GM18907 (cell line): Measurements from ENCODE around the gene GPBP1L1.
"Not testable (repeated sequence)": the region's sequence is repeated elsewhere in the genome, so short reads cannot be mapped to it uniquely, and the experiment has no call there.

Experiments
- ATAC-seq: cut with Tn5 transposase; IDR thresholded peaks from one replicate; pipeline ENCODE4 v1.9.1; 2021; ENCODE audit warnings: mild to moderate bottlenecking, moderate library complexity; ENCODE audit not compliant: unreplicated experiment

GPBP1L1 gene, protein sequence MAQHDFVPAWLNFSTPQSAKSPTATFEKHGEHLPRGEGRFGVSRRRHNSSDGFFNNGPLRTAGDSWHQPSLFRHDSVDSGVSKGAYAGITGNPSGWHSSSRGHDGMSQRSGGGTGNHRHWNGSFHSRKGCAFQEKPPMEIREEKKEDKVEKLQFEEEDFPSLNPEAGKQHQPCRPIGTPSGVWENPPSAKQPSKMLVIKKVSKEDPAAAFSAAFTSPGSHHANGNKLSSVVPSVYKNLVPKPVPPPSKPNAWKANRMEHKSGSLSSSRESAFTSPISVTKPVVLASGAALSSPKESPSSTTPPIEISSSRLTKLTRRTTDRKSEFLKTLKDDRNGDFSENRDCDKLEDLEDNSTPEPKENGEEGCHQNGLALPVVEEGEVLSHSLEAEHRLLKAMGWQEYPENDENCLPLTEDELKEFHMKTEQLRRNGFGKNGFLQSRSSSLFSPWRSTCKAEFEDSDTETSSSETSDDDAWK

DNA sequence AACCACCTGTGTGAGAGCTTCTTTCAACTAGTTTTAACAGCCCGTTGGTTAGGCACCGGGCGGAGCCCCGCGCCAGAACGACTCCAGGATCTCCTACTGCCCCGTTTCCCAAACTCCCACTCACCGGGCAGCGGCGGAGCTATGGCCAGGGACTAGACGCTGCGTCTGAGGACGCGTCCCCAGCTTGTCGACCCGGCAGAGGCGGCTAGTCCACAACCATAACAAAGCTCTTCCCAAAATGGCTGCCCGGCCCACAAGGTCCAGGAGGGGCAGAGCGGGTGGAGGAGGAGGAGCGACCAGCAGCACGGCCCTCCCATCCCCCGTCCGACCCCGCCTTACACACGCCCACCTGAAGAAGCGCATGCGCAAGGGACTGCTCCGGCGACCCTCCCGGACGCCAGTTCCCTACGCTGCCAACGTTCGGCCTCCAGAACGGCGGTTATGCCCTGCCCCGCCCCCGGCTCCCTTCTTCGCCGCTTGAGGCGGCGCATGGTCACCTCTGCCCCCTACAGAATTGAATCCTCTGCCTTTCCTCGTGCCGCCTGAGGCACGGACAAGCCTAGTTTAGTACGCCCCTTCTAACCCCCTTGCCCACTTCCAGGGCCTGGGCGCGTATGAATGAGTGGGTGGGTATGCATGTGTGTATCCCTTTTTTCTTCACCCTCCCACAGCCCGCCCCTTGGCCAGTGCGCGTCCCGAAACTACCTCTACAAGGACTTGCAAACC is at the start of gene GPBP1L1:
Gene GPBP1L1, minus strand, starts transcription at position 246 of the 726 bp plus-strand sequence. CDS start 27,446 bp downstream, outside the sequence.
- peak; percentile 64 for ATAC-seq

DNA sequence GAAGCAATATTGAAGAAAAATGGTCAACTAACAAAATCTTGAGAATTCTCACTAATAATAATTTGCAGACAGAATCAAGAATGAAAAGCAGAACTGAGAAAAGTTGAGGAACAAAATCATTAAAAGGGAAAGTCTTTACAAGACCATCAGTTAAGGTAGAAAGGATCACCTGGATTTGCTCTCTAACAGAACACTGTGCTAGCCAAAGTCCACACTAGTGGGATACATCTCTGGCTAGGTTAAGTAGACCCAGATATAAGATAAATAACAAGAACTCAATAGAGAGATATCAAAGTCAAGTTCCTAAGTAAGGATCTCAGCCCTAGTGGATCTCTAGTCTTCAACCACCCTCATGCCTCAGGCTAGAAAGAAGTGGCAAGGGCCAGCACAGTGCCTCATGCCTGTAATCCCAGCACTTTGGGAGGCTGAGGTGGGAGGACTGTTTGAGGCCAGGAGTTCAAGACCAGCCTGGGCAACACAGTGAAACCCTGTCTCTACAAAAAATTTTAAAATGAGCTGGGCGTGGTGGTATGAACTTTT is 44.5 kb upstream of the GPBP1L1 start:
- no peak for ATAC-seq

DNA sequence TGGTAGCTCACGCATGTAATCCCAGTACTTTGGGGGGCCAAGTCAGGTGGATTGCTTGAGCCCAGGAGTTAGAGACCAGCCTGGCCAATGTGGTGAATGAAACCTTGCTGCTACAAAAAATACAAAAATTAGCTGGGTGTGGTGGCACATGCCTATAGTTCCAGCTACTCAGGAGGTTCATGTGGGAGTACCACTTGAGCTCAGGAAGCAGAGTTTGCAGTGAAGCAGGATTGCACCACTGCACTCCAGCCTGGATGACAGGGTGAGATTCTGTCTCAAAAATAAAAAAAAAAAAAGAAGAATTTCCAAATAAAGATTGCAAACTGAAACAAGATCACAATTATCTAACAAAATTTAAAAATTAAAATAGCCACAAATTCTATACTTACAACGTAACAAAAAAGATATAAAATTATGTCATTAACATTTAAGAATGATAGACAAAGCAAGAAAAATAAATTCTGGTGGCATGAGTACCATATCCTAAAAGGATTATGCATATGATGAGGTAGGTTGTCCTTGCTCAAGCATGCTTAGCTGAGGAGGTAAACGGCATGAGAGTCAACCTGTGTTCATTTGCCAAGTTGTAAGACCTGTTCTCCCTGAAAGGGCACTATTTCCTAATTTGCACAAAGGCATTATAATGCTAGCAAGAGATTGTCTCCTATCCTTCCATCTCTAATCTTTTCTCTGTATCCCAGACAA is 43.9 kb upstream of the GPBP1L1 start:
- no peak for ATAC-seq

DNA sequence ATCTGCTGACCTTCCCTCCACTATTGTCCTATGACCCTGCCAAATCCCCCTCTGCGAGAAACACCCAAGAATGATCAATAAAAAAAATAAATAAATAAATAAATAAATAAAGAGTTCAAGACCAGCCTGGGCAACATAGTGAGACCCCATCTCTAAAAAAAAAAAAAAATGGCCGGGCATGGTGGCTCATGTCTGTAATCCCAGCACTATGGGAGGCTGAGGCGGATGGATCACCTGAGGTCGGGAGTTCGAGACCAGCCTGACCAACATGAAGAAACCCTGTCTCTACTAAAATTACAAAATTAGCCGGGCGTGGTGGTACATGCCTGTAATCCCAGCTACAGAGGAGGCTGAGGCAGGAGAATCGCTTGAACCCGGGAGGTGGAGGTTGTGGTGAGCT is 39.7 kb upstream of the GPBP1L1 start:
- not testable (repeated sequence) for ATAC-seq

DNA sequence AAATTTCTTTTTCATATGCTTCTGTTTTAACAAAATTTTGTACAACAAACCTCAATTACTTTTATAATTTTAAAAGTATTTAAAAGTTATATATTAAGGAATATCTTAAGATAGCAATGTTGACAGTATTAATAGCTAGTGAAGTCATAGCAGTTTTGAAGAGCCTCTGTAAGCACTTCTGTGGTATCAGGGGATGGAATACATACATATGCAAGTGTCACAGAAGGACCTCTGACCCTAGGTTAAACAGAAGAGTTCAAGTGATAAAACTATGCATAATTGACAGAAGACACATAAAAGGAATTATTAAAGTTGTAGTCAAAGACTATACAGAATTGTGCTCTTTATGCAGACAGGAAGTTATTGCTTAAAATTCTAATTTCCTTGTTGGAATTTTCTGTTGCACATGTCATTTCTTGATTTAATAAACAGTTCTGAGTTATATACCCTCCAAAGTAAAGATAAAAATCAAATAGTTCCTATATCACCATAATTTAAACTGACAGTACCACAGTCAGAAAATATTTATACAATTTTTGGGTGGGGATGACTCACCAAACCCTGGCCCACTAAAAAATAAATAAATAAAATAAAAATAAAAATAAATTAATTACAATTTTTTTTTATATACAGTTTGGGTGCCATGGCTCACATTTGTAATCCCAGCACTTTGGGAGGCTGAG is 37.1 kb upstream of the GPBP1L1 start:
- no peak for ATAC-seq

DNA sequence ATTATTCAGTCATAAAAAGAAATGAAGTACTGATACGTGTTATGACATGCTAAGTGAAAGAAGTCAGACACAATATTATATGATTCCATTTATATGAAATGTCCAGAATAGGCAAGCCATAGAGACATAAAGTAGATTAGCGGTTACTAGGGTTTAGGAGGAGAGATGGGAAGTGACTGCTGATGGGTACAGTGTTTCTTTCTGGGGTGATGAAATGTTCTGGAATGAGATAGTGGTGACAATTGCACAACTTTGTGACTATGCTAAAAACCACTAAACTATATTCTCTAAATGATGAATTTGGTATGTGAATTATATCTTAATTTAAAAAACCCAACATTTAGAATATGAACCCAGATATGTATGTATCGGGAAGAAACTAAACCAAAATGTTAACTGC is 36.5 kb upstream of the GPBP1L1 start:
- ATAC-seq: no peak

DNA sequence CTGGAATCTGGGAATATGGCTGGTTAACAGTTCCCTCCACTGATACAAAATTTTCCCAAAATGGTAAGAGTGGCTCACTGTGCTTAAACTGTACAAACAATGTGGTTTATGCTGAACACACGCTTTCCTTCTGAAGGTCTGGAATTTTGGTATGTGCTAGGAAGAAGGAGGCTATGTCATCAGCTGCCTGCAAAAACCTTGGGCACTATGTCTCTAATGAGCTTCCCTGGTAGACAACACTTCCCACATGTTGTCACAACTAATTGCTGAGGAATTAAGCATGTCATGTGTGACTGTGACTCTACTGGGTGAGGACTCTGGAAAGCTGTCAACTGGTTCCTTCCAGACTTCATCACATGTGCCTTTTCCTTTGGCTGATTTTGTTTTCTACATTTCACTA is 34.9 kb upstream of the GPBP1L1 start:
- ATAC-seq: no peak

DNA sequence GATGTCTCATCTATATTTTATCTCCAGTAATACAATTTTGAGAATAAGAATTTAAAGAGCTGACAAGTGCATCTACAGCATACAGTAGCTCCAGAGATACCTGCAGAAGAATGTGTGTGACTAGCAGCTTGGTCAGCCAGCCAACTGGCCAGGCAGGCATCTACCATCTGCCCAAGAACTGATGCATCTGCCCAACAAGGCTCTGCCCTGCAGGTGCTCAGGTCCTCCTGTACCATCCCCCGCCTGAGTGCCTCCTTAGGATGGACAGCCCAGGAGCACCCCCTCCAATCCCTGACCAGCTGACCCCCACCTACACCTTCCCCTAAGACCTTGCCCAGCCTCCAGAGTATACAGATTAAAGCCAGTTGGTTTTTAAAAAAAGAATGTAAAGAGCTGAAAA is 32.0 kb upstream of the GPBP1L1 start:
- ATAC-seq: no peak

DNA sequence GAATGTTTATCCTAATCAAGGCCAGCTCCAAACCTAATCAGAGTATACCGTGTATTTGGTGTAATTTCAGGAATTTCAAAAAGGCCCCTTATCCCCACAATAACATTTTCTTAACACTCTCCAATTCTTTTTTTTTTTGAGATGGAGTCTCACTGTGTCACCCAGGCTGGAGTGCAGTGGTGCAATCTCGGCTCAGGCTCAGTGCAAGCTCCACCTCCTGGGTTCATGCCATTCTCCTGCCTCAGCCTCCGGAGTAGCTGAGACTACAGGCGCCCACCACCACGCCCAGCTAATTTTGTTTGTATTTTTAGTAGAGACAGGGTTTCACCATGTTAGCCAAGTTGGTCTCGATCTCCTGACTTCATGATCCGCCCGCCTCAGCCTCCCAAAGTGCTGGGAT is 31.1 kb upstream of the GPBP1L1 start:
- ATAC-seq: not testable (repeated sequence)

DNA sequence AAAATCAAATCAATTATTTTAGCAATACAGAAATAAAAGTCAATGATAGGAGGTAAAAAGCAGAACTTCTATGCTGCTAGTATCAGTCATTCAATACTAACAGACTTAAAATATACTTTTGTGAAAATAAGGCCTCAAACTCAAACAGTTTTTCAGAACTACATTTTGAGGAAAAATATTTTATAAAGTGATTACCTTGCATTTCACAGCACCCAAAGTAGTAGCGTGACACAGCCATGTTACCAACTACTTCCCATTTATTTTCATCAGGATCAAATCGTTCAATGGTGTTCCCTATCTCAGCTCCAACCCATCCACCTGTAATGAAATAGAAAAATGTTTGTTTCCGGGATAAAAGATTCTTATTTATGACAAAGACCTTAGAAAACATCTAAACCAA is 30.4 kb upstream of the GPBP1L1 start:
- no peak for ATAC-seq

DNA sequence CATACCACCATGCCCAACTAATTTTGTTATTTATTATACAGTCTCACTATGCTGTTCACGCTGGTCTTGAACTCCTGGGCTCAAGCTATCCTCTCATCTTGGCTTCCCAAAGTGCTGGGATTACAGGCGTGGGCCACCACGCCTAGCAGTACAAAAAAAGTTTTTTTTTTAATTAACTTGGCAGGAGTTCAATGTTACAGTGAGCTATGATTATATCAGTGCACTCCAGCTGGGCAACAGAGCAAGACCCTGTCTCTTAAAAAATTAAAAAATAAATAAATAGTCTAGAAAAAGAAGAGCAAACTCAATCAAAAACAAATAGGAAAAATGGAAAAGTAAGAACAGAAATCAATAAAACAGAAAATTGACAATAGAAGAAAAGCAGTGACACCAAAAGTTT is 27.4 kb upstream of the GPBP1L1 start:
- no peak for ATAC-seq

DNA sequence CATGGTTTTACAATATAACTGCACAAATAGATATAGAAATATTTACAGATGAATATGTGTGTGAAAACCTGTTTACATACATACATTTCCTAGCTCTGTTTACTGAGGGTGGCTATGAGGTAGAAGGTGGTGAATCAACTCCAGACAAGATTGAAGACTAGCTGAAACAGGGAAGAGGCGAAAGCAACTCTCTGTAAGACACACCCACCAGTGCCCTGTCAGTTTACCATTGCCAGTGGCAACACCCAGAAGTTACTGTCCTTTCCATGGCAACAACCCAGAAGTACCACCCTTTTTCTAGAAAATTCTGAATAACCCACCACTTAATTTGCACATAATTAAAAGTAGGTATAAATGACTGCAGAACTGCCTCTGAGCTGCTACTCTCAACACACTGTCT is 18.3 kb upstream of the GPBP1L1 start:
- ATAC-seq: no peak

DNA sequence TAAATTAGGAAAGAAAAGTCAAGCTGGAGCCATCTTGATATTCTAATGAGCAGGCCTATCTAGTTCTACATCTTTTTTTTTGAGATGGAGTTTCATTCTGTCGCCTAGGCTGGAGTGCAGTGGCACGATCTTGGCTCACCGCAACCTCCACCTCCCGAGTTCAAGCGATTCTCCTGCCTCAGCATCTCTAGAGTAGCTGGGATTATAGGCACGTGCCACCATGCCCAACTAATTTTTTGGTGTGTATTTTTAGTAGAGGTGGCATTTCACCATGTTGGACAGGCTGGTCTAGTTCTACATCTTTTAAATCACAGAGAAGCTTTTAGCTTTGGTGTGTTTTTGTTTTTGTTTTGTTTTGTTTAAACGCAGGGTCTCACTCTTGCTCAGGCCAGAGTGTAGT is 8.5 kb upstream of the GPBP1L1 start:
- no peak for ATAC-seq

DNA sequence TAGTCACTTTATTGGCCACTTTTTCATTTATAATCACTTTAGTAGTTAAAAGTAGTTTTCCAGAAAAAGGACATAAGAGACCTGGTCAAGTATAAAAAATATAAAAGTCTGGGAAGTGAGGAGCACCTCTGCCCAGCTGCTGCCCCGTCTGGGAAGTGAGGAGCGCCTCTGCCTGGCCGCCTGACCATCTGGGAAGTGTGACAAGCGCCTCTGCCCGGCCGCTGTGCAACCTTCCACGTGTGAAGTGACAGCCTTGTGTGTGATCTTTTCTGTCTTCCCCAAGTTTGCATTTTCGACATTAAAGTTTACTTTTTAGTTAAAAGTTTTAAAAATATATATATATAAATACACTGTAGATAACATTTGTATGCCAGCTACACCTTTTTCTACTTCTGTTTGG is 7.5 kb upstream of the GPBP1L1 start:
- ATAC-seq: not testable (repeated sequence)

DNA sequence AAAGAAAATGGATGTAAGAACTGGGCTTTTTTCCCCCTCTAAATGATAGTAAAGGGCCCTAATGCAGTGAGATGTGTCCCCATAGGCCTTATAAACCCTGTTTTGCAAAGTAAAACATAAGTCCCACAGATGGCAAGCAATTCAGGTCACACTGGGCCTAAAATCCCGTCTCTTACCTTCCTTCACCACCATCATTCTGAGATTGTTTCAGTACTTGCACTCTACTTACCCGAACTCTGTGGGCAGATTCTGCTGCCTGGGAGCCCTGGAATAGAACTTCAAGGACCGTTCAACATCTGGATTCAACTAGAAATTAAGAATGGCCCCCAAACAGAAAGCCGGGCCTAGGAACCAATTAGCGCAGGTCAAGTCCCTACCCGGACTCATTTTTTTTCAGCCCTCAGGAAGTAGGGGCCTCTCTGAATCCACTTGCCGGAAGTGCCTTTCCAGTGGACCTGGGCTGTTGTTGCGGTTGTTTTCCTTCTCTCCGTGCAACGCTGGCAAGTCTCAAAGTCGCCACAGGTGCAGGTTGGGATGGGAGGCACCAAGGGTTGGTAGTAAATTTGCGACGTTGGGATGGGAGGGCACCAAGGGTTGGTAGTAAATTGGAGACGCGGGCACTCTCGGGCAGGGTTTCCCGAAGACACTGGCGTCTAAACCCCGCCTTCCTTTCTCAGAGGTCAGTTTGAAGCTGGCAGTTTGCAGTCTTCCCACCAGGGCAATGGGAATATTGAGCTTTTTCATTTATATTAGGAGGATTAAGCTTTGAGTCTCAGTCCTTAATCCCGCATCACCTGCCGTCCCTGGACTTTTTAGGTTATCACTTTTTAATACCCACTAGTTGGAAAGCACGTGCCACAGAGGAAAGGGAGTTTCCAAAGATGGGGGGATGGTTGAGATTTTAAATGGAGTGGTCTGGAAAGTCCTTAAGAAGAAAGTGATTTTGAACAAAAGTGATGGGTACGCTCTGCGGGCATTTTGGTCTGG is 1.7 kb upstream of the GPBP1L1 start, which contains the start of gene TMEM69:
Gene TMEM69, plus strand, starts transcription at position 428 of the 987 bp plus-strand sequence. CDS start 2,888 bp downstream, outside the sequence.
- ATAC-seq: peak; percentile 32

DNA sequence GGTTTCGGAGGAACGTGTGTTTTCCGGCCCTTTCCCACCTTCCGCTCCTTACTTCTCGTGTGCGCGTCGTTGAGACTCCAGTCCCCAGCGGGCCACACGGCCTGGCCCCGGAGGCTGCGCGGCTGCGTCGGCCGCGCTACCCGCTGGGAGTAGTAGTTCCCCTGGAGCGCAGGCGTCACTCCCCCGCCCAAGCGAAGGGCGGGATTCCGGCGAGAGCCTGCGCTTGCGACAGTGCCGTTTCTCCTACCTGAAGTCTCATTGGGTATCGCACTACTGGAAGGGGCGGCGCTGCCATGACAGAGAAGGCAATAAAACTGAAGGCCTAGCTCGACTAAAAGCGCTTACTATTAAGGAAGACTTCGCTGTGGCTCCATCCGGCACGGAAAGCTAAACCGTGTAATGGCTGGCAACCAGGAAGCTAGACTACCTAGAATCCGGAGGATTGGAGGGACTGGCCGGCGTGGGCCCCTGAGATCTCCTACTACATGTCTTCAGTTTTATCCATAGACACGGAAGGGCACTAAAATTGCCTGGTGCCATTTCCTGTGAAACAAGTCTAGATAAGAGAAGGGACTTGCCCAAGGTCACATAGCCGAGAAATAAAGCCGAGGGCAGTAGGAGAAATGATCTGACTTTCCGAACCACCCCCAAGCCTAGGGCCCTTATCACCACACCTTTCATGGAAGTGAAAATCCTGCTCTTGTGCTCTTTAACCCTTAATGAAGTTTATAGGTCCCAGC is 851 bp upstream of the GPBP1L1 start:
- ATAC-seq: peak; percentile 80

DNA sequence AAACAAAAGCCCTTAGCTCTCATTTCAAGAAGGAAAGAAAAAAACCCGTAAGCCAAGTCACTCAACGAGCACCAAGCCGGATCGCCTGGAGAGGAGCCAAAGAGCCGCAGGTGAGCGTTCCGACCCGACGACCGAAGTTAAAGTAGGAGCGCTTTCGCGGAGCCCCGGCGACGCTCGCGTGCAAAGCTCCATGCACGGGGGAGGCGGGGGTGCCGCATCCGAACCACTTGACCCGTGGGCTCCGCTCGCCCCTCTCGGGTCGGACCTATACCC is 382 bp downstream of the GPBP1L1 start:
- ATAC-seq: peak; percentile 15

DNA sequence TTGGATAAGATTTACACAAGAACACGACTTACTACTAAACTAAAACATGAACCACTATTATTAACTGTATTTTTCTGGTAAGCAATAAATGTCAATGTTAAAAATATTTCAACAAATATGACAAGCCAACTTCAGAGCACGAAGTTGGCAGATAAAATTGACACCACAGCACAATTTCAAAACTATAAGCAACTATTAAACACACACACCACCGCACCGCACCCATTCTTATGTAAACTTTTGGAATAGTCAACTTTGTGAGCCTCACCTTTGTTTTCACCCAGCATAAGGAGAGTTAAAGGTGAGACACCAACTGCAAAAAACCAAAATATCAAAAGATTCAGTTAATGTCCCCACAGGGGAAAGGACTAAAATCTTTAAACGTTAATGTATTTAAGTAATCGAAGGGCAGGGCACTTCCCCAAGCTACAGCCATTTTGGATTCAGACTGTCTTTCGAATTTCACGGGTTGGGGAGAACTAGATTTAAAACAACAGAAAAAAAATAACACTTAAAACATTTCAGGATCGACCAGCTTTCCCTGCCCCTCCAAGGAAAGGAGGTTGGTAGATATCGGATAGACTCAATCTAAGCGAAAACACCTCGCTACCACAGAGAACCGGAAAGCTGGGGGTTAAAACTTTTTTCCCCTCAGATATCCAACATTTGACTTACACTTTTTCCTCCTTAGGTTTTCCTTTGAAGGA is 872 bp downstream of the GPBP1L1 start:
- ATAC-seq: no peak
